HG03558 (cell line): ENCODE data around the gene ATP11A.

Source experiments
- ATAC-seq: cut with Tn5 transposase; IDR thresholded peaks from one replicate; pipeline ENCODE4 v1.9.1; 2021; ENCODE audit warnings: moderate number of reproducible peaks; ENCODE audit not compliant: unreplicated experiment; ENCODE audit errors: extremely low read depth

The ATP11A gene

DNA sequence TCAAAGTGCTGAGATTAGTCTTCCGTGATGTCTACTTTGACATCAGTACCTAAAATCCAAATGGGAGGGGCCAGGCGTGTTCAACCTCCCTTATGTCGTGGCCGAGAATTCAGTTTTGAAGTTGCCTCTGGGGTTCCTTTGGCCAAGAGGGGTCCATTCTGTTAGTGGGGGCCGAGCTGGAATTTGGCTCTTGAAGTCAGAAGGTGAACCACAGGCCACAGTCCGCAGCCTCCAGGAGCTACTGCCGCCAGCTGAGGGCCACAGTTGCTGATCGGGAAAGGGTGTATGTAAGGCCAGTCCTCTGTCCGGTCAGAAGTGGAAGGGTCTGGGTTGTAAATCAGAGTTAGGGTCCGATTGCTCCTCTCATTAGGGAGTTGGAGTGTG lies 31.0 kb downstream of the ATP11A start:
- no peak for ATAC-seq

DNA sequence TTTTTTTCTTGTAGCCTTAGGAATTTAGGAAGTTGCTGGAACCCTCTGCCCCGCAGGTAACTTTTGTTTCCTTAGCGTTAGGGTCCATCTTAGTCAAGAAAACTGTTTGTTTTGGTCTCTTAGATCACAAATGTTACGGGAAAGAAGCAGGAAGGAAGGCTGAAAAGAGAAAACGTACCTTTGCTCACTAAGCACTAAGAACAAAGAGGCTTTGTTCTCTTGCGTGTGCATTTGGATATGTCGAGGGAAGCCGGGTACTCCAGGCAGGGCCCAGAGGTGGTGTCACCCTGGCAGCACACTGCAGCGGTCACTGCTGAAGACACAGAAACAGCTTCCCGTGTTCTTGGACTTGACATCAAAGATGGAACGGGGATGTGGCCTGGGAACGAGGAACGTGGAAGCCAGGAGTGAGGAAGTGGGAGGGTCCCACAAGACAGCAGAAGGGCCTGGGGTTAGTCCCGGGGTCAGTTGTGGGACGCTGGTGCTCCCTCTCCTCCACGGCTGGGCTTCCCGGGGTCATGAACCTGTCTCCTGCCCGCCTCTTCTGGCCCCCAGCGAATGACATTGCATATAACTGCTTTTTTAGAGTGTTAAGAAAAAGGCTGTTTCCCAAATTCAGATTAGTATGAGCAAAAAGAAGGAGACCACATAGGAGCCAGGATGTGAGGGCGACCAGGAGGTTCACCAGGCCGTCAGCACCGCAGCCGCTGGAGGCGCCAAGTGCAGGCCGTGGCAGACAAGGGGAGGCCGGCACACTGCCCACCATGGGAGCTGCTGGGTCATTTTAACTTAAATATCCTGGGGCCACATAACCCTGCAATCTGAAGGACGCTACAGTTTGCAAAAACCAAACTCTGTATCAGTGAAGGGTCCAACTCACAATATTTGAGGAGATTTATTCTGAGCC lies 31.6 kb downstream of the ATP11A start:
- no peak for ATAC-seq

GRCh38 chr13:112722433-112723263 lies 32.8 kb downstream of the ATP11A start:
- ATAC-seq: no peak

- no peak for ATAC-seq
These were observed 33.9 kb downstream of the ATP11A start for GRCh38 chr13:112723771-112724170.

DNA sequence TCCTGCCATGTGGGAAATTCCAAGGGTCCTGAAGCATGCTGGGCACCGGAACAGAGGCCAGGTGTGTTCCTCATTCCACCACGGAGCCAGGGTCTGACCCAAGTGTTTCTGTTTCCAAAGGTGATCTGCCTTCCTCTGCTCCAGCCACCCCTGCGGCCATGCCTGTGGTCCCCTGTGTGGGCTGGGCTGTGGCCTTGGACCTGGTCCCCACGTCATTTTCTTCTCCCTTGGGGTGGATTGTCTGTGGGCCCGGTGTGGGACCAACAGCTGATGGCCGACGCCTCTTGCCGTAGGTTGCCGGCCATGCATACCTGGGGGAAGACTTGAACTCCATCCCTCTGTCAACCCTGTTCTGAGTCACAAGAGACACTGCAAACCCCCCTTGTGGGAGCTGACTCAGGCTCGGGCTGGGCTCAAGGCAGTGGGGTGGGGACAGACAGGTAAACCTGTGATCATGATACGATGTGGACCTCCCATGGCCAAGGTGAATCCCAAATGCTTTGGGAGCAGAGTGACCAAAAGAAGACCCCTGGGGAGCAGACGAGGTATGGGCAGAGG lies 35.0 kb downstream of the ATP11A start:
- no peak for ATAC-seq

DNA sequence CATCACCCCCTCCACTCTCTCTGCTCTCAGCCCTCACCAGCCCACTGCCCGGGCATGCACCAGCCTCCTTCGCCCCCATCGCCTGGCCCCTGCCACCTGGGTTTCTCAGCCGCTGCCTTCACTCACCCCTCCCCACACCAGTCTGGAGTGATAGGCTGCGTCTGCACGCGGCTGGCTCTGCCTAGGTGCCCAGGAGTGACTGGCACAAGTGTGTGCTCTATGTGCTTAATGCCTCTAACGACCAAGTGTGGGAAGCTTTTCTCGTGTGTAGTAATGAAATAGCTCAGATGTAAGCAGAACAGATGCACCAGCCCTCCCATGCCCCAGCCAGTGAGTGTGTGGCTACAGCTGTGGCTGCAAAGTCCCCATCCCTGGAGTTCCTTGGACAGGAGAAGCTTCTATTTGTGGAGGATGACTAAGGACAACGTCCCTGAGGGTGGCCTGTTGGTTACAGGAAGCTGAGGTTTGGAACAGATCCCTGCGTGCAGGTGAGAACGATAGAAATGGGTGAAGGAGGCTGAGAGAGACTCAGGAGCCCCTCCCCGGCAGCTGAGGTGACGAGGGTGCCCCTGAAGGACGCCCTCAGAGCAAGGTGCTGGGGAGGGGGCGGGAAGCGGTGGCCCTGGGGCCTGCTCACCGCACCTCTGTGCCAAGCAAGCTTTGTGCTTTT lies 35.6 kb downstream of the ATP11A start:
- no peak for ATAC-seq

DNA sequence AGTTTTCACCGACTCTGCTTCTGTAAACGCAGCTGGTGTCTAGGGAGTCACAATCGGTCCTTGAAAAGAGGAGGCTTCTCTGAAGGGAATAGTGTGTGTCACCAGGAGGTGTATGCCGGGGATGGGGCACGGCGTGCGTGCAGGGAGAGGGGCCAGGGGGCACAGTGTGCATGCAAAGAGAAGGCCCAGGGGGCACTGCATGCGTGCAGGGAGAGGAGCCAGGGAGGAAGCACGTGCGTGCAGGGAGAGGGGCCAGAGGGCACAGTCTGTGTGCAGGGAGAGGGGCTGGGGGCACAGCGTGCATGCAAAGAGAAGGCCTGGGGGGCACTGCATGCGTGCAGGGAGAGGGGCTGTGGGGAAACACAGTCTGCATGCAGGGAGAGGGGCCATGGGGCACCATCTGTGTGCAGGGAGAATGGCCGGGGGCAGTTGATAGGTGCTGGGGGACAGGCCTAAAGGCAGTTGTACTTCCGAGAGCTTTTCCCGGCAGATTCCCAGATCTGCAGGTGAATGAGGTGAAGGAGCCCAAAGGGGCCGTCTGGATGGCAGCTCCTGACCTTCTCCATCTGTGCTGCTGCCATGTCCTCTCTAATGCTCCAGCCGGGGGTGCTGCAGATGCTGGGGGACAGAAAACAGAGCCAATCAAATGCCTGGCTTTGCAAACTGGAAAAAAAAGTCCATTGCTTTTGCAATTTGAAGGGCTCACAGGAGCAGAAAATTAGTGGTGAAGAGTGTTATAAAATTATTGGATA lies 36.4 kb downstream of the ATP11A start:
- no peak for ATAC-seq

DNA sequence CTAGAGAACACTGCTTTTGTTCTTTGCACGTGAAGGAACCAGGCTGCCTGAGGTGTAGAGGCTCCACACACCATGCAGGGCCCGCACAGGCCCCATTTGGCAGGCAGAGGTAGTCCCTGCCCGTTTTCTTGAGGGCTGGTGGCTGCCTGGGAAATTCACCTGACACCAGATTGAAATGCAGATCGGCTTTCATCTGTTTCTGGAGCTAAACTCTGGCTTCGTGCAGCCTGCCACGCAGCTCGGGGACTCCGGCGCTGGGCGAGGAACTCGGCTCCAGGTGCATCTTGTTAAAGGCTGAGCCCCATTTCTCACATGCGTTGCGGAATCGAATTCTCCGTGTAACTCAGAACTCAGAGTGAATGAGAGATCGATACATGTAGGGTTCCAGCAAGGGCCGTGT lies 37.7 kb downstream of the ATP11A start:
- ATAC-seq: no peak

GRCh38 chr13:112728375-112729126 lies 38.7 kb downstream of the ATP11A start:
- ATAC-seq: no peak

DNA sequence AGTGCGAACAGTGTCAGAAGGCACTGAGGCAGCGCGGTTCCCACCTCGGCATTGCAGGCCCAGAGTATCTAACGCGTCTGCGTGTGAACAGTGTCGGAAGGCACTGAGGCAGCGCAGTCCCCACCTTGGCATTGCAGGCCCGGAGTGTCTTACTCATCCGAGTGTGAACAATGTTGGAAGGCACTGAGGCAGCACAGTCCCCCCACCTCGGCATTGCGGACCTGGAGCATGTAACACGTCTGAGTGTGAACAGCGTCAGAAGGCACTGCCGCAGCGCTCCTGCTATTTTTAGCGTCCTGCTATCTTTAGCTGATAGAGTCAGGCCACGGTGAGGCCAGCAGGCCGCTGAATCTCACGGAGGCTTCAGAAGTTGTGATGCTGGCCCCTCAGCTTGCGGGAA lies 39.6 kb downstream of the ATP11A start:
- ATAC-seq: no peak

DNA sequence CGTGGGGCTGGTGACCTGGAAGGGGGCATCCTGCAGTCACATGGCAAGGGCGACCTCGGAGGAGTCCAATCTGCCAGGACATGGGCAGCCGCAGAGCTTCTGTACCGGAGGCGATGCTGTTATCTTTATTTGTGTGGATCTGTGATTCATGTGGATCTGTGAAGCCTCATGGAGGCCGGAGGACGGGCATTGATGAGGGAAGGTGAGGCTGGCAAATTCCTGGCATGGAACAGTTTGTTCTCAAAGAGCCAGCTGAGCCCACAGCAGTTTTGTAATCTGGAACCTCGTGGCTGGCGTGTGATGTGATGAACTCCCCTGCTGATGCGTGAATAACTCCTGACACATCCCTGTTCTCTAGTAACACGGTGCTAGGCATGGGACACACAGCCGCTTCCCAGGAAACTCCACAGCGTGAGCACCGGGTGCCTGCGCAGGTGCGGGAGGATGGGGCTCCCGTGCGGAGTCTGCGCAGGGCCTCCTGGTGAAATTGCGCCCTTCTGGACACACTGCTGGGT lies 40.4 kb downstream of the ATP11A start:
- ATAC-seq: no peak

- ATAC-seq: no peak
These were observed 42.1 kb downstream of the ATP11A start for GRCh38 chr13:112731667-112732616.

DNA sequence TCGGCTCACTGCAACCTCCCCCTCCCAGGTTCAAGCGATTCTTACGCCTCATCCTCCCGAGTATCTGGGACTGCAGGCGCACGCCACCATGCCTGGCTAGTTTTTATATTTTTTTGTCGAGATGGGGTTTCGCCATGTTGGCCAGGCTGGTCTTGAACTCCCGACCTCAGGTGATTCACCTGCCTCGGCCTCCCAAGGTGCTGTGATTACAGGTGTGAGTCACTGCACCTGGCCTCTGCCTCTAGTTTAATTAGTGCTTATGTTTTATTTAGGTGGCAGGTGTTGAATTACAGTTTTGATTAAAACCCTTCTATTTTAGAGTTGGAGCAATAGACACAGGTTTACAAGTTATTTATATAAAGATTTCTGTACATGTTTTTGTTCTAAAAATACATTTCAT lies 42.8 kb downstream of the ATP11A start:
- no peak for ATAC-seq

GRCh38 chr13:112733112-112733511 lies 43.3 kb downstream of the ATP11A start:
- ATAC-seq: no peak

GRCh38 chr13:112733661-112734379 lies 44.0 kb downstream of the ATP11A start:
- no peak for ATAC-seq

DNA sequence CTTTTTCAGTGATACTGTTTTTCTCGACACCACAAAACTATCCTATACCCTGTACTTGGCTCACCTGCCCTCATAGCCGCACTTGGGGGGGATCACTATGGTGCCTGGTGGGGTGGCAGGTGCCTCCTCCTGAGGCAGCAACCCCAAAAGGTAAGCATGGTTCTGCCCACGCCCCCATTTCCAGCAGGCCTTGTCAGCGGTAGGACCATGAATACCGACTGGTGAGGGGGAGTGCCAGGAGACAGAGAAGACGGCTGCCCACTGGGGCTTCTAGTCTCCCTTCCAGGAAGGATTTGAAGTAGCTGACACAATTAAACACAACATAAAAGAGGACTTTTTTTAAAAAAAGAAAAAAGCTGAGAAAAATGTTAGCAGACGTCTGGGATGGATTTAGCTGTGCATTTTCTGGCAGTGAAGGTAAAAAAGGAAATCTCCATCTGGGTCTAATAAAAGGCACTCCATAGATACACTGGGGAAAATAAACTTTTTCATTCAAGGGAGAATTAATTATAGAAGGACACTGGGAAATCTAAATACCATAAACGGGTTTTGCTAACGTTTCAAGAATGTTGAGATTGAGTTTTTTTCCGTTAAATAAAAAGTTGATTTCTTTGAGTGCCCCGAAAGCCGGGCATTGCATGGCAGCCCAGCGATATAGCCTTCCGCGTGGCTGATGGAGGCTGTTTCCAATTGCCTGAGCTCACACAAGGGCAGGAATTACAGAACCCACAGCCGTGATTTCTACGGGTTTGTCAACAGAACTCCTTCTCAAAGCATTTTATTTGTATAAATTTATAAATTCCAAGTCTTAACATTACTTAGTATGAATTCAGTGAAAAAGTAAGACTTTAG lies 45.1 kb downstream of the ATP11A start:
- no peak for ATAC-seq
